ENCODE measurements around the gene ZBTB16.

The ZBTB16 gene

GRCh38 chr11:114226356-114226755 is 166.8 kb downstream of the ZBTB16 start:
- no peak overlapping the region for H3K4me3 ChIP-seq (ENCODE audit: low read length)
- no peak for TF ChIP-seq ZNF274 (IDR thresholded peaks at IDR 0.05; ENCODE audit: low read depth, low read length)

- TF ChIP-seq ZNF274 (IDR thresholded peaks at IDR 0.05; ENCODE audit: low read depth, low read length): no peak
- H3K4me3 ChIP-seq (ENCODE audit: low read length): no peak overlapping the region
Observed at GRCh38 chr11:114228435-114229411, 169.2 kb downstream of the ZBTB16 start.

- no peak for TF ChIP-seq ZNF274 (IDR thresholded peaks at IDR 0.05; ENCODE audit: low read depth, low read length)
- no peak overlapping the region for H3K4me3 ChIP-seq (ENCODE audit: low read length)
Observed at GRCh38 chr11:114230031-114230704, 170.7 kb downstream of the ZBTB16 start.

GRCh38 chr11:114232400-114233059 is 173.0 kb downstream of the ZBTB16 start:
- no peak overlapping the region for H3K4me3 ChIP-seq (ENCODE audit: low read length)
- no peak for TF ChIP-seq ZNF274 (IDR thresholded peaks at IDR 0.05; ENCODE audit: low read depth, low read length)

- TF ChIP-seq ZNF274 (IDR thresholded peaks at IDR 0.05; ENCODE audit: low read depth, low read length): no peak
- H3K4me3 ChIP-seq (ENCODE audit: low read length): no peak overlapping the region
Observed at GRCh38 chr11:114233755-114234154, 174.2 kb downstream of the ZBTB16 start.

- TF ChIP-seq ZNF274 (IDR thresholded peaks at IDR 0.05; ENCODE audit: low read depth, low read length): no peak
- H3K4me3 ChIP-seq (ENCODE audit: low read length): no peak overlapping the region
Observed at GRCh38 chr11:114236829-114237228, 177.3 kb downstream of the ZBTB16 start.

GRCh38 chr11:114237321-114238280 is 178.1 kb downstream of the ZBTB16 start:
- TF ChIP-seq ZNF274 (IDR thresholded peaks at IDR 0.05; ENCODE audit: low read depth, low read length): no peak

GRCh38 chr11:114239753-114240161 is 180.2 kb downstream of the ZBTB16 start:
- H3K4me3 ChIP-seq (ENCODE audit: low read length): no peak overlapping the region
- TF ChIP-seq ZNF274 (IDR thresholded peaks at IDR 0.05; ENCODE audit: low read depth, low read length): no peak

More at GRCh38 chr11:114237321-114238280, 178.1 kb downstream of the ZBTB16 start:
- H3K4me3 ChIP-seq (ENCODE audit: low read length): no peak overlapping the region

GRCh38 chr11:114242032-114242431 is 182.5 kb downstream of the ZBTB16 start:
- no peak for TF ChIP-seq ZNF274 (IDR thresholded peaks at IDR 0.05; ENCODE audit: low read depth, low read length)
- no peak overlapping the region for H3K4me3 ChIP-seq (ENCODE audit: low read length)

GRCh38 chr11:114243461-114244372 is 184.2 kb downstream of the ZBTB16 start:
- H3K4me3 ChIP-seq (ENCODE audit: low read length): no peak overlapping the region
- TF ChIP-seq ZNF274 (IDR thresholded peaks at IDR 0.05; ENCODE audit: low read depth, low read length): no peak

- no peak overlapping the region for H3K4me3 ChIP-seq (ENCODE audit: low read length)
- TF ChIP-seq ZNF274 (IDR thresholded peaks at IDR 0.05; ENCODE audit: low read depth, low read length): no peak
Observed at GRCh38 chr11:114244726-114245394, 185.3 kb downstream of the ZBTB16 start.

Data from GM08714 (cell line).